Fibroblast of skin of right quadriceps (primary cell): ENCODE measurements around the gene CD55.

ENCODE experiments used
- DNase-seq: peaks from one replicate; pipeline ENCODE4 v3.0.0-alpha.2; 2013

Gene CD55

GRCh38 chr1:207331354-207332313, 10.2 kb downstream of the CD55 start:
- DNase-seq, result no peak

DNA sequence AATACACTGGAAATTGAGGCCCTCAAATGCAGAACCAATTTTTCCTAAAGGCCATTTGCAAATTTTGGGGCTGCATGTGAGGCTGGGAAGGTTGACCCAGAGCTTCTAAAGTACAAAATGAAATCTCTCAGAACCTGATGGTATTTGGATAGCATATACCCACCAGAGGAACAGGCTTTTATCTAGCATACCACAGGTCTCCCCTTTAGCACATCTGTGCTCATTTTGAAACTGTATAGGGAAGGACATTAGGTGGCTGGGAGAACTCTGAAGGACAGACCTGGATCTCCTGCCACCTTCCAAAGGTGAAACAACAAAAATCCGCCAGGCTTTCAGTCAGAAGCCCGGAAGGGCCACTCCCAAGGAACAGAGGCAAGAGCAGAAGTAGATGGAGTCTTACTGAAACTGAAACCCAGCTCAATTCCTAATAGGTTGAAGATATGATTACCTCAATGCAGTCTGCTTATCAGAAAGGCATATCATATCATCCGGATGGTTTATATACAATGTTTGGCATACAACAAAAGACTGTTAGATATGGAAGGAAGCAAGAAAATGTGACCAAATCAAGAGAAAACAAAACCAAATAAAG, 11.6 kb downstream of the CD55 start:
- DNase-seq, result no peak

- no peak for DNase-seq
Measured at GRCh38 chr1:207333620-207334019, 12.1 kb downstream of the CD55 start.

DNA sequence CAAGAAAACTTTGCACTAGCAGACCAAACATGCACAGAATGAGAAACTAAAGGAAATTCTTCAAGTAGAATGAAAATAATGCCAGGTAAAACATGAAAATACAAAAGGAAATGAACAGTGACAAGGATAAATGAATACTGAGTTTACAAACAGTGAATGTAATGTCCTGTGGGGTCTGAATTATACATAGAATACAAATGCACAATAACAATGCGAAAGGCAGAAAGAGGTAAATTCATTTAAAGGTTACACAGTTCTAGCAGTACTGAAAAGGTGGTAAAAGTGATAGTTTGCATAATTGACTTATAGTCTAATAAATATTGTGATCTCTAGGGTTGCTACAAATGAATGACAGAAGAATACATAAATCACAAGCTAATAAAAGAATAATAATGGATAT, 12.9 kb downstream of the CD55 start:
- DNase-seq, result no peak

DNA sequence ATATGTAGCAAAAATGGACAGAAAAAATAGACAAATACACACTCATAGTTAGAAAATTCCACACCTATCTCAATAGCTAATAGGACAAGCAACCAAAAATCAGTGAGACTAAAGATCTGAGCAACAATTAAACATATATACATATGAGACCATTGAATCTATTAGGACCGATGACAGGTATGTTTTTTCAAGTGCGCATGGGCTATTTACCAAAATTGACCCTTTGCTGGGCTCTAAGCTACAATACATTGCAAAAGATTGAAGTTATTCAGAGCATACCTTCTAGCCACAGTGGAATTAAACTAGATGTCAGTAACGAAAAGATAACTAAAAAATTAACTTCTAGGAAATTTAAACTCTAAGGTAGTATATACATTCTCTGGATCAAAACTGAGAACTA, 13.7 kb downstream of the CD55 start:
- no peak for DNase-seq

GRCh38 chr1:207335695-207336363, 14.4 kb downstream of the CD55 start:
- no peak for DNase-seq

DNA sequence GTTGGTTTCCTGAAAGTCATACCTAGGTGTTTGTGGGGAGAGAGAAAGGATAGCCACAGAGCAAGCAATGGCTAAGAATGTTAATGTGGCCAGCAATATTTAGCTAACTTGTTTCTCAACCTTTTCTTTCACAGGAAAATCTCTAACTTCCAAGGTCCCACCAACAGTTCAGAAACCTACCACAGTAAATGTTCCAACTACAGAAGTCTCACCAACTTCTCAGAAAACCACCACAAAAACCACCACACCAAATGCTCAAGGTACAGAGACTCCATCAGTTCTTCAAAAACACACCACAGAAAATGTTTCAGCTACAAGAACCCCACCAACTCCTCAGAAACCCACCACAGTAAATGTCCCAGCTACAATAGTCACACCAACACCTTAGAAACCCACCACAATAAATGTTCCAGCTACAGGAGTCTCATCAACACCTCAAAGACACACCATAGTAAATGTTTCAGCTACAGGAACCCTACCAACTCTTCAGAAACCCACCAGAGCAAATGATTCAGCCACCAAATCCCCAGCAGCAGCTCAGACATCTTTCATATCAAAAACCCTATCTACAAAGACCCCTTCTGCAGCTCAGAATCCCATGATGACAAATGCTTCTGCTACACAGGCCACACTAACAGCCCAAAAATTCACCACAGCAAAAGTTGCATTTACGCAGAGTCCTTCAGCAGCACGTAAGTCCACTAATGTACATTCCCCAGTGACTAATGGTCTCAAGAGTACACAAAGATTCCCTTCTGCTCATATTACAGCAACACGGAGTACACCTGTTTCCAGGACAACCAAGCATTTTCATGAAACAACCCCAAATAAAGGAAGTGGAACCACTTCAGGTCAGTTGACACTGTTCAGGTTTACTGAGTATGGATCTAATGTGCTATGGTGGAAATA, 15.3 kb downstream of the CD55 start:
- peak; percentile 34 for DNase-seq

DNA sequence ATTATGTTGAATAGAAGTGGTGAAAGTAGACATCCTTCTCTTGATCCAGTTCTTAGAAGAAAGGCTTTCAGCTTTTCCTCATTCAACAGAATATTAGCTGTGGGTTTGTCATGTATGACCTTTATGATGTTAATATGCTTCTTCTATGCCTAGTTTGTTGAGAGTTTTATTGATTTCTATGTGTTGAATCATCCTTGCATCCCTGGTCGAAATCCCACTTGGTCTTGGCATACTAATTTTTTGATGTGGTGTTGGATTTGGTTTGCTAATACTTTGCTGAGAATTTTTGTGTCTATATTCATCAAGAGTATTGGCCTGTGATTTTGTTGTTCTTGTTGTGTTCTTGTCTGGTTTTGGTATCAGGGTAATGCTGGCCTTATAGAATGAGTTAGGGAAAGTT, 20.9 kb downstream of the CD55 start:
- peak; percentile 9 for DNase-seq

DNA sequence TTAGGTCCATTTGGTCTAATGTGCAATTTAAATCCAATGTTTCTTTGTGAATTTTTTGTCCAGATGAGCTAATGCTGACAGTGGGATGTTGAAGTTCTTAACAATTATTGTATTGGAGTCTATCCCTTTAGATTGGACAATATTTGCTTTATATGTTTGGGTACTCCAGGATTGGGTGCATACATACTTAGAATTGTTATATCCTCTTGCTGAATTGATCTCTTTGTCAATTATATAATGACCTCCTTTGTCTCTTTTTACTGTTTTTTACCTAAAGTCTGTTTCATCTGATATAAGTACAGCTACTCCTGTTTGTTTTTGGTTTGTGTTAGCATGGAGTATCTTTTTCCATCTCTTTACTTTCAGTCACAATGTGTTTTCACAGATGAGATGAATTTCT, 22.2 kb downstream of the CD55 start:
- no peak for DNase-seq

GRCh38 chr1:207344221-207344620, 22.7 kb downstream of the CD55 start:
- DNase-seq, result no peak

DNA sequence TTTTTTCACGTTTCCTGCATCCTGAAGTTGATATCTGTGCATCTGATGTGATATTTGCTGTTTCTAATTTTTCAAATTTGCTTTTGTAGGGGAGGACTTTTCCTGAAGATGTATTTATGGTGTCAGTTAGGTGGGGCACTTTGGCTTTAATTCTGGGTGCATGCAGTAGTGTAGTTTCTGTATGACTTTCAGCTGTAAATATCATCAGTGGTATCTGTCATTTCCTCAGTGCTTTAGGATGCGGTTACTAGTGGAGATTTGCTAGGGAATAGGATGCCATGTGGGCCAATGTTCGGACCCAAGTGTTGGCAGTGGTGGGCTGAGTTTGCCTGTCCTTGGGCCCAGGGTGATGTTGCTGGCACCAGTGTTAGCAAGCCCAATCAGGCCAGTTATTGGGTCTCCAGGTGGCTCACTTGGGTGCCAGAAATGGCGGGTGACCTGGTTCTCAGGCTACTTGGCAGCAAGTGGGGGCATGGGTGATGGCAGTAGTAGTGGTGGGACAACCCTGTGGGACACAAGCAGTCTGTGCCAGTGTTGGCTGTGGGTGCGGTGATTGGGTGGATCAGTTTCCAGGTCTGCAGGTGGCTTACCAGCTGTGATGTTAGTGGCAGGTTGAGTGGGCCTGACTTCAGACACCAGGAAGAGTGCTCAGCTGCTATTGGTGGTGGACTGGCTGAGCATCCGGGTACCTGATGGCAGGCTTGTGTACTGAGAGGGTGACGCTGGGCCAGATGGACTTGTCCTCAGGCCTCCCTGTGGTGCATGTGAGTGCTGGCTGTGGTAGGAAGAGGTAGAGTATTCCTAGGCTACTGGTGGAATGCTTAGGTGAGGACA, 24.4 kb downstream of the CD55 start:
- DNase-seq, result no peak

DNA sequence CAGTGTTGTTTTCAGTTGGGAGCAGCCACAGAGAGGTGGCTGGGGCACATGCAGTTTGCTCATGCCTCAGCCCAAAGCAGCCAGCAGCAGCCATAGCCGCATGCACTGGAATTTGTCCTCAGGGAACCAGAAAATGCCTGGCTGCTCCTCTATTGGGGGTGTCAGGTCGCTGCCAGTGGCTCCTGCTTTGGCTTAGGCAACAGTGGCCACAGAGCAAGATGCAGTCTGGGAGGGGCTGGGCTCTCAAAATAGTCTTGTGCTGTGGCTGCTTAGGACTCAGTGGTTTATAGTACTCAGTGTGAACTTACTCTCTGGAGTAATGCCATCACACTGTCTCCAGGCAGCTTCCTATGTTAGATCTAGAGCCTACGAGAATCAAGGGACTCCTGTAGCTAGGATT, 25.0 kb downstream of the CD55 start:
- DNase-seq, result no peak

- DNase-seq, result no peak
Measured at GRCh38 chr1:207349979-207350378, 28.5 kb downstream of the CD55 start.

DNA sequence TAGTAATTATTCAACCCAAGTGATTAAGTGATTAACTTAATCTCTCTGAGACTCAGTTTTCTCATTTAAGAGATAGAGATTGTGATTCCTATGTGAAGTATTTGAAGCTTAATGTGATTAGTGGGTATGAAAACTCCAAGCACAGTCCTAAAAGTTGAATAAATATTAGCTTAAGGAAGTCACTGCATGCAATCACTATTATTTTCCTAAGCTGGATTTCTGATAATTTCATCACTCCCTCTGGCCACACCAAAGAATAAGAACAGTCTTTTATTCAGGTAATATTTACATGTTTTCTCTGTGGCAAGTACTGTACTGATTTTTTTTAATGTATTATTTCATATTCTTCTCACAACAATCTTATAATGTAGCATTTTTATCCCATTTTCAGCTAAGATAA, 31.1 kb downstream of the CD55 start:
- no peak for DNase-seq

GRCh38 chr1:207355060-207355459, 33.6 kb downstream of the CD55 start:
- no peak for DNase-seq

- DNase-seq, result no peak
Measured at GRCh38 chr1:207355513-207356295, 34.2 kb downstream of the CD55 start.

DNA sequence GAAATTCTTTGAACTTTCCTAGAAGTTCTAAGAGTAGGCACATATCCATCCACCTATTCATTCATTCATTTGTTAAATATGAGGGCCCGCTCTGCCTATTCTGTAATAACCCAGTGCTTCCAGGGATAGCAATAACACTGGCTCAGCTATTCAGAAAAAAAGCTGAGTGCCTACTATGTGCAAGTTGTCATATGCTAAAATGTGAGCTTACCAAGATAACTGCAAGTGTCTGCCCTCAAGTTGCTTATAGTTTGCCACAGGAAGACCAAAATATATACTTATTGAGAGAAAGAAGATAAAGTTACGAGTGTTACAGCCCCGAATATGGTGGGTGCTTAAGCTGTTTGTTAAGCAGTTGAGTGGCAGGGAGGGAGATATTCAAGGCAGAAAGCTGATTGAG, 39.6 kb downstream of the CD55 start:
- DNase-seq, result no peak

GRCh38 chr1:207361889-207362288, 40.4 kb downstream of the CD55 start:
- no peak for DNase-seq

DNA sequence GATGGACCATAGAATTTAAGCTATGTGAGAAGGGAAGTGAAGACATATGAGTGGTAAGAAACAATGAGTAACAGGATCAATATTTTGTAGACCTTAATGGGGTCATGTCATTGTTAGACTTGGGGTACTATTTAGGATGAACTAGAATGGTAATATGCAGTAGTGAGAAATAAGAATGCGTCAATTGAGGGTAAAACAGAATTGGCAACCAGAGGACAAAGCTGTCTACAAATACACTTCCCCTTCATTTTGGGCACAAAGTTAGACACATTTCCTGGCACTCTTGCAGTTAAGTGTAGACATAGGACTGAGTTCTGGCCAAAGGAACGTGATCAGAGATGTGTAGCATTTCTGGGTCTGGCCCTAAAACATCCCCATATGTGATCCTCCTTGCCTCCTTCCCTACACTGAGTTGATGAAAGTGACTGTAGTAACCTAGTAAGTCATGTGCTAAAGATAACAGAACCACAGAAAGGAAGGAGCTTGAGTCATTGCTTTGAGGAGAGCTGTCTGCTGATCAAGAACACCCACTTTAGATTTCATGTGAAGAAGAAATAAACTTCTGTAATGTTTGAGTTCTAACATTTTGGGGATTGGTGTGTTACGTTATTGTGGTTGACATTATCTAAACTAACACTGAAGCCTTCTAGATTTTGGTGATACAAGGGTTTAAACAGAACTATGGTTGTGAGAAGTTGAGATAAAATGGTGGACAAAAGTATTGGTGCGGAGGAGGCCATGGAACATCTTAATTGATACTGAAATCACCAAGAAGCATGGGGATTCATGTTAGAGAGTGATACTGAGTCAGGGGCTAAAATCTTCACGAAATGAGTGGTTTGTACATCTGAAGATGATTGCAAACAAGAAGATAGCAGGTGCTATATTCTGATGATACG, 41.7 kb downstream of the CD55 start:
- DNase-seq, result peak; percentile 16

- no peak for DNase-seq
Measured at GRCh38 chr1:207363871-207364270, 42.4 kb downstream of the CD55 start.
